Thyroid gland (tissue), 4 donors: ENCODE data around the gene EID2. TPM values are rescaled to one million over a fixed set of nuclear protein-coding genes. Genes with fewer than 3 reads are reported as not detected.

Source experiments
- DNase-seq, 2 donors: peaks; one replicate each; pipeline ENCODE4 v3.0.0-alpha.2; 2019
- H3K27ac ChIP-seq, 3 donors: fragments of 200-600 bp; sonication (generic); 1 replicate in 2 of 3; 2 replicates in 1 of 3; pipeline ENCODE4 v1.5.1; 2016 to 2019; ENCODE audit warnings: mild to moderate bottlenecking in 1 of 3, moderate library complexity in 1 of 3
- H3K27me3 ChIP-seq: fragments of 200-600 bp; sonication (generic); one replicate; pipeline ENCODE4 v1.5.1; 2019
- H3K36me3 ChIP-seq, 2 donors: fragments of 200-600 bp; sonication (generic); one replicate each; pipeline ENCODE4 v1.5.1; 2016 to 2019
- H3K4me1 ChIP-seq, 2 donors: fragments of 200-600 bp; sonication (generic); one replicate each; pipeline ENCODE4 v1.5.1; 2017 to 2019
- H3K4me3 ChIP-seq, 3 donors: fragments of 200-600 bp; sonication (generic); replicated peaks in 1 of 3; 1 replicate in 2 of 3; 2 replicates in 1 of 3; pipeline ENCODE4 v1.5.1; 2016; ENCODE audit warnings: mild to moderate bottlenecking in 1 of 3
- H3K9me3 ChIP-seq: fragments of 200-600 bp; sonication (generic); one replicate; pipeline ENCODE4 v1.5.1; 2017
- CTCF ChIP-seq, 6 experiments: fragments of 200-600 bp in 3 of 6; fragments of 450-650 bp in 3 of 6; sonication (generic) in 3 of 6; IDR thresholded peaks; one replicate each; pipeline ENCODE4 v1.5.1; 2016 to 2019; ENCODE audit warnings: antibody characterized with exemption in 6 of 6, mild to moderate bottlenecking in 2 of 6, inconsistent platforms in 1 of 6, moderate library complexity in 1 of 6
- POLR2A ChIP-seq, 2 donors: fragments of 450-650 bp; IDR thresholded peaks; one replicate each; pipeline ENCODE4 v1.6.1; 2017; ENCODE audit warnings: antibody characterized with exemption in 2 of 2, mild to moderate bottlenecking in 2 of 2, moderate library complexity in 1 of 2
- WGBS, 2 donors: methylation state at CpG; one replicate each; pipeline ENCODE4 v1.1.5; 2017; 5-methylcytosine and 5-hydroxymethylcytosine counted together
- intact Hi-C: fragments of 100-400 bp; cut with DNase I; formaldehyde crosslinking; loops from one replicate; pipeline ENCODE4 v1.15.1; 2023
- total RNA-seq, 4 donors: library from RNA; depleted of rRNA; stranded (reverse); fragments of >200 nt; gene quantifications; one replicate each; pipeline ENCODE4 v1.2.3, GENCODE V29; 2016

EID2 gene
- total RNA-seq, 4 donors from 2014 or later = 15.3 to 24.4 (median 19.8) TPM

GRCh38 chr19:39550197-39550596, 10.2 kb upstream of the EID2 start:
- DNase-seq = no peak
- intact Hi-C loops = loop anchor here (5.0 kb wide), 1 partner anchor 122 kb away; no protein-coding TSS in a partner anchor
- TF ChIP-seq POLR2A (IDR thresholded peaks at IDR 0.05) = no peak
- TF ChIP-seq CTCF (IDR thresholded peaks at IDR 0.05) = no peak
- H3K27me3 ChIP-seq = no peaks in the 10 kb centered on the region
- peaks cover 5 to 10% of the 10 kb centered on the region in 2 donors for H3K4me1 ChIP-seq
- H3K4me3 ChIP-seq = no peak overlapping the region
- no peaks in the 10 kb centered on the region for H3K9me3 ChIP-seq
- H3K36me3 ChIP-seq = no peaks in the 10 kb centered on the region
- no peak overlapping the region for H3K27ac ChIP-seq
- WGBS, 2 donors = 83 to 87% methylated on average over 5 of the region's 5 CpGs

- no peak for DNase-seq
- intact Hi-C loops = no loop called here
- no peak overlapping the region for H3K4me3 ChIP-seq
- no peaks in the 10 kb centered on the region for H3K9me3 ChIP-seq
- H3K36me3 ChIP-seq = no peaks in the 10 kb centered on the region
- WGBS, 2 donors = 46 to 53% methylated on average over 8 of the region's 8 CpGs
- TF ChIP-seq CTCF (IDR thresholded peaks at IDR 0.05) = no peak
- no peak for TF ChIP-seq POLR2A (IDR thresholded peaks at IDR 0.05)
- H3K27ac ChIP-seq = no peak overlapping the region
- no peaks in the 10 kb centered on the region for H3K4me1 ChIP-seq
- H3K27me3 ChIP-seq = no peaks in the 10 kb centered on the region
Observed at GRCh38 chr19:39546599-39546998, 6.6 kb upstream of the EID2 start.

- no peak overlapping the region for H3K27ac ChIP-seq
- WGBS, 2 donors = 40 to 53% methylated on average over 1 of the region's 1 CpG
- no peaks in the 10 kb centered on the region for H3K36me3 ChIP-seq
- no peak for DNase-seq
- intact Hi-C loops = no loop called here
- H3K9me3 ChIP-seq = no peaks in the 10 kb centered on the region
- H3K4me3 ChIP-seq = no peak overlapping the region
- H3K27me3 ChIP-seq = no peaks in the 10 kb centered on the region
- TF ChIP-seq POLR2A (IDR thresholded peaks at IDR 0.05) = no peak
- TF ChIP-seq CTCF (IDR thresholded peaks at IDR 0.05) = no peak
- no peaks in the 10 kb centered on the region for H3K4me1 ChIP-seq
Observed at GRCh38 chr19:39544911-39545310, 5.0 kb upstream of the EID2 start.

- WGBS, 2 donors = 80 to 86% methylated on average over 7 of the region's 7 CpGs
- Histone ChIP-seq H3K9me3 (no peaks in the 10 kb centered on the region), H3K36me3 (no peaks in the 10 kb centered on the region), H3K27ac (no peak overlapping the region), H3K27me3 (no peaks in the 10 kb centered on the region), H3K4me3 (no peak overlapping the region), H3K4me1 (no peaks in the 10 kb centered on the region)
- intact Hi-C loops = no loop called here
- TF ChIP-seq CTCF (IDR thresholded peaks at IDR 0.05) = no peak
- TF ChIP-seq POLR2A (IDR thresholded peaks at IDR 0.05) = no peak
- no peak for DNase-seq
Observed at GRCh38 chr19:39544226-39544903, 4.4 kb upstream of the EID2 start.

- Histone ChIP-seq H3K4me3 (no peak overlapping the region), H3K4me1 (peaks cover 8 to 9% of the 10 kb centered on the region in 2 donors), H3K9me3 (no peaks in the 10 kb centered on the region), H3K27ac (no peak overlapping the region), H3K27me3 (no peaks in the 10 kb centered on the region), H3K36me3 (no peaks in the 10 kb centered on the region)
- intact Hi-C loops = no loop called here
- WGBS, 2 donors = 75 to 88% methylated on average over 3 of the region's 3 CpGs
- DNase-seq = no peak
- TF ChIP-seq CTCF (IDR thresholded peaks at IDR 0.05) = no peak
- TF ChIP-seq POLR2A (IDR thresholded peaks at IDR 0.05) = no peak
Observed at GRCh38 chr19:39543477-39543857, 3.5 kb upstream of the EID2 start.
